Neural cell (in vitro differentiated cells): Measurements from ENCODE around the gene DEDD. TPM values are rescaled to one million over a fixed set of nuclear protein-coding genes. Genes with fewer than 3 reads are reported as not detected.

Experiments used
- H2AFZ ChIP-seq: fragments of 200-600, 300-800 bp; sonication (generic), shearing (Covaris generic); 2 replicates; pipeline ENCODE4 v1.6.0; 2014; ENCODE audit warnings: low read depth, mild to moderate bottlenecking, antibody characterized with exemption, low read length, moderate library complexity
- H3F3A ChIP-seq: fragments of 200-600 bp; shearing (Covaris generic); 2 replicates; pipeline ENCODE4 v1.6.1; 2016; ENCODE audit warnings: mild to moderate bottlenecking, moderate library complexity, mixed read lengths, antibody characterized with exemption, low read length; ENCODE audit not compliant: insufficient read depth, poor library complexity, severe bottlenecking
- H3K27ac ChIP-seq: fragments of 200-600, 300-800 bp; sonication (generic), shearing (Covaris generic); 2 replicates; pipeline ENCODE4 v1.5.1; 2014; ENCODE audit warnings: mild to moderate bottlenecking, low read length, moderate library complexity
- H3K27me3 ChIP-seq: fragments of 300-800, 200-600 bp; sonication (generic), shearing (Covaris generic); 2 replicates; pipeline ENCODE4 v1.6.0; 2014; ENCODE audit warnings: mild to moderate bottlenecking, low read depth, low read length, moderate library complexity; ENCODE audit not compliant: insufficient read depth
- H3K36me3 ChIP-seq: fragments of 300-800, 200-600 bp; sonication (generic), shearing (Covaris generic); 2 replicates; pipeline ENCODE4 v1.5.1; 2014; ENCODE audit warnings: mild to moderate bottlenecking, antibody characterized with exemption, low read length, moderate library complexity; ENCODE audit not compliant: insufficient read depth
- H3K4me2 ChIP-seq: fragments of 300-800, 200-600 bp; sonication (generic), shearing (Covaris generic); 2 replicates; pipeline ENCODE4 v1.6.0; 2014; ENCODE audit warnings: mild to moderate bottlenecking, low read length
- H3K4me3 ChIP-seq: fragments of 300-800, 200-600 bp; sonication (generic), shearing (Covaris generic); 2 replicates; pipeline ENCODE4 v1.5.1; 2014; ENCODE audit warnings: mild to moderate bottlenecking, low read length, moderate library complexity
- H3K79me2 ChIP-seq: fragments of 200-600 bp; shearing (Covaris generic); replicated peaks from 2 replicates; pipeline ENCODE4 v1.6.0; 2014; ENCODE audit warnings: mild to moderate bottlenecking, low read length, moderate library complexity; ENCODE audit not compliant: insufficient read depth
- H3K9ac ChIP-seq: fragments of 300-800, 200-600 bp; sonication (generic), shearing (Covaris generic); 2 replicates; pipeline ENCODE4 v1.6.1; 2016; ENCODE audit warnings: mild to moderate bottlenecking, low read length, mixed read lengths
- H3K9me2 ChIP-seq: fragments of 200-600 bp; shearing (Covaris generic); 2 replicates; pipeline ENCODE4 v1.6.1; 2016; ENCODE audit warnings: mild to moderate bottlenecking, low read length, mixed read lengths; ENCODE audit not compliant: insufficient read depth
- H3K9me3 ChIP-seq: fragments of 200-600, 300-800 bp; sonication (generic), shearing (Covaris generic); 2 replicates; pipeline ENCODE4 v1.6.1; 2016; ENCODE audit warnings: mild to moderate bottlenecking, mixed run types, low read length, moderate library complexity, mixed read lengths
- H4K20me1 ChIP-seq: fragments of 200-600 bp; shearing (Covaris generic); 2 replicates; pipeline ENCODE4 v1.6.1; 2016; ENCODE audit warnings: mild to moderate bottlenecking, mixed run types; ENCODE audit not compliant: insufficient read depth
- EP300 ChIP-seq: fragments of 450-650 bp; conservative IDR thresholded peaks from 2 replicates; pipeline ENCODE4 v1.6.1; 2014; ENCODE audit warnings: antibody characterized with exemption, mild to moderate bottlenecking, moderate library complexity; ENCODE audit not compliant: poor library complexity, severe bottlenecking
- EZH2 ChIP-seq: fragments of 200-600, 300-800 bp; shearing (Covaris generic), sonication (generic); IDR thresholded peaks from 2 replicates; pipeline ENCODE4 v1.6.1; 2014; ENCODE audit warnings: antibody characterized with exemption, low read length, borderline replicate concordance, mild to moderate bottlenecking; ENCODE audit not compliant: insufficient read depth, poor library complexity, severe bottlenecking
- MXI1 ChIP-seq: fragments of 450-650 bp; conservative IDR thresholded peaks from 2 replicates; pipeline ENCODE4 v1.6.1; 2014; ENCODE audit warnings: antibody characterized with exemption, mild to moderate bottlenecking; ENCODE audit not compliant: poor library complexity, severe bottlenecking
- POLR2AphosphoS5 ChIP-seq: IDR thresholded peaks from 2 replicates; pipeline ENCODE4 v1.6.1; 2012
- RAD21 ChIP-seq: fragments of 450-650 bp; conservative IDR thresholded peaks from 2 replicates; pipeline ENCODE4 v1.6.1; 2014; ENCODE audit warnings: antibody characterized with exemption, mild to moderate bottlenecking, moderate library complexity
- SMC3 ChIP-seq: fragments of 450-650 bp; conservative IDR thresholded peaks from 2 replicates; pipeline ENCODE4 v1.6.1; 2014; ENCODE audit warnings: antibody characterized with exemption, mild to moderate bottlenecking, moderate library complexity; ENCODE audit not compliant: poor library complexity
- TAF1 ChIP-seq: IDR thresholded peaks from 2 replicates; pipeline ENCODE4 v1.6.1; 2012; ENCODE audit warnings: low read depth
- polyA plus RNA-seq: library from polyadenylated mRNA; depleted of rRNA; stranded (reverse); fragments of >200 nt; gene quantifications from 2 replicates; pipeline ENCODE4 v1.2.3, GENCODE V29; 2014
- TF ChIP-seq, protein P1 (sequence below): IDR thresholded peaks from 2 replicates; pipeline ENCODE4 v1.6.1; 2012; ENCODE audit warnings: borderline replicate concordance
- TF ChIP-seq, protein P2 (sequence below): fragments of 450-650 bp; IDR thresholded peaks from 2 replicates; pipeline ENCODE4 v1.5.1; 2014; ENCODE audit warnings: antibody characterized with exemption, mild to moderate bottlenecking, moderate library complexity; ENCODE audit not compliant: poor library complexity, severe bottlenecking

DEDD gene
- polyA plus RNA-seq, 1 donor from 2014 or later: 29.6 TPM

DNA sequence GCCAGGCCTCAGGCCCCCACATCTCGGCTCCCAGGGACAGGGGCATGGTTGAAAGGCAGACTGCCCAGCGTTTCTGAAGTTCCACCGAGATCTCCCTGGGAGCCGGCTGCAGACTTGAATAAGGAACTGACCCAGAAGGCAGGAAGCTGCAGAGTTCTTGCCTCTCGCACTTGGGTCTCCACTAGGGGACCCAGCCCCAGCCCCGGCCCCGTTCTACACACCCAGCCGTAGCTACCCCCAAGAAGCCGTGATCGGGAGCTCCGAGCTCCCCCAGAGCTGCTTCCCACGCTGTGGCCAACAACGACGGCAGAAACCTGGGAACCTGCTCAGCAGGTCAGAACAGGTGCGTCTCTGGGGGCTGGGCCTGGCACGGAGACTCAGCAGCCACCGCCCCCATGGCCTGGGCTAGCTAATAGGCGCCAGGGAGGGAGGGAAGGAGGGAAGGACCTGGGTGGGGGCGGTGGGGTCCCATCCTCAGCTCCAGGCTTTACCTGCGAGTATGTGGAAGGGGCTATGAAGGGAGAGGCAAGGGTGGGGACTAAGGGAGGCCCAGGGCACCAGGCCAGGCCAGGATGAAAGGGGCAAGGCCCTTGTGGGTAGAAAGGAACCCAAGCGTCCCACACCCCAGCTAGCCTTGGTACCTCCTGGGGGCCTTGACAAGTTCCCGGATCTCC, 43.1 kb downstream of the DEDD start, which contains the start of gene NECTIN4:
TSS of gene NECTIN4 (minus strand) at position 308 of the 674 bp plus-strand sequence. CDS start at position 46, 262 bp downstream.
- Histone ChIP-seq H2AFZ (no peak within 1 kb of the TSS), H3K36me3 (no peaks in the 10 kb centered on the region)

DNA sequence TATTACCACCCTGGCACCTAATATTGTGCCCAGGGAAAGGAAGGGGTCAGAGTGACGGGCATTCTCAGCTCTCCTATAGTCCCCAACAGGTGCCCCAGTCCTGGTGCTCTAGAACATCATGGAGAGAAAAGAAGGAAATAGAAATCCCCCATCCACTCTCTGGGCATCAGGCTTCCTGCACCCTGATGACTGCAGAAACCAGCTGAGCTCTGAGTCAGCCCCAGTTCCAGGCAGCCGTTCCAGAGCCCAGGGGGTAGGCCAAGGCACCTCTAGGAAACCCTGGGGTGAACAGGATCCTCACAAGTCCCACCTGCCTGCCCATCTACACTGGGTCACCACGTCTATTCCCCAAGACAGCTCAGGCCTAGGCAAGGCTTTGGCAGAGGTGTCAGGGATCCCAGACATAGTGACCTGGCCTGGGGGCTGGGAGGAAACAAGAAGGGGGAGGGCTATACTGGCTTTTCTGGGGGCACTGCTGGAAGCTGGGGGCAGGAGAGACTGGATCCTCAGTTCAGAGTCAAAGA, 43.8 kb downstream of the DEDD start:
- no peak overlapping the region for H2AFZ ChIP-seq
- no peaks in the 10 kb centered on the region for H3K79me2 ChIP-seq
- H4K20me1 ChIP-seq: no peaks in the 10 kb centered on the region
- no peaks in the 10 kb centered on the region for H3K9me2 ChIP-seq
- no peak overlapping the region for H3K9ac ChIP-seq
- H3K4me3 ChIP-seq: no peak overlapping the region
- no peaks in the 10 kb centered on the region for H3F3A ChIP-seq
- H3K27ac ChIP-seq: no peak overlapping the region
- H3K27me3 ChIP-seq: no peaks in the 10 kb centered on the region
- TF ChIP-seq, protein P1, sequence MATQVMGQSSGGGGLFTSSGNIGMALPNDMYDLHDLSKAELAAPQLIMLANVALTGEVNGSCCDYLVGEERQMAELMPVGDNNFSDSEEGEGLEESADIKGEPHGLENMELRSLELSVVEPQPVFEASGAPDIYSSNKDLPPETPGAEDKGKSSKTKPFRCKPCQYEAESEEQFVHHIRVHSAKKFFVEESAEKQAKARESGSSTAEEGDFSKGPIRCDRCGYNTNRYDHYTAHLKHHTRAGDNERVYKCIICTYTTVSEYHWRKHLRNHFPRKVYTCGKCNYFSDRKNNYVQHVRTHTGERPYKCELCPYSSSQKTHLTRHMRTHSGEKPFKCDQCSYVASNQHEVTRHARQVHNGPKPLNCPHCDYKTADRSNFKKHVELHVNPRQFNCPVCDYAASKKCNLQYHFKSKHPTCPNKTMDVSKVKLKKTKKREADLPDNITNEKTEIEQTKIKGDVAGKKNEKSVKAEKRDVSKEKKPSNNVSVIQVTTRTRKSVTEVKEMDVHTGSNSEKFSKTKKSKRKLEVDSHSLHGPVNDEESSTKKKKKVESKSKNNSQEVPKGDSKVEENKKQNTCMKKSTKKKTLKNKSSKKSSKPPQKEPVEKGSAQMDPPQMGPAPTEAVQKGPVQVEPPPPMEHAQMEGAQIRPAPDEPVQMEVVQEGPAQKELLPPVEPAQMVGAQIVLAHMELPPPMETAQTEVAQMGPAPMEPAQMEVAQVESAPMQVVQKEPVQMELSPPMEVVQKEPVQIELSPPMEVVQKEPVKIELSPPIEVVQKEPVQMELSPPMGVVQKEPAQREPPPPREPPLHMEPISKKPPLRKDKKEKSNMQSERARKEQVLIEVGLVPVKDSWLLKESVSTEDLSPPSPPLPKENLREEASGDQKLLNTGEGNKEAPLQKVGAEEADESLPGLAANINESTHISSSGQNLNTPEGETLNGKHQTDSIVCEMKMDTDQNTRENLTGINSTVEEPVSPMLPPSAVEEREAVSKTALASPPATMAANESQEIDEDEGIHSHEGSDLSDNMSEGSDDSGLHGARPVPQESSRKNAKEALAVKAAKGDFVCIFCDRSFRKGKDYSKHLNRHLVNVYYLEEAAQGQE: no peak
- TF ChIP-seq, protein P2, sequence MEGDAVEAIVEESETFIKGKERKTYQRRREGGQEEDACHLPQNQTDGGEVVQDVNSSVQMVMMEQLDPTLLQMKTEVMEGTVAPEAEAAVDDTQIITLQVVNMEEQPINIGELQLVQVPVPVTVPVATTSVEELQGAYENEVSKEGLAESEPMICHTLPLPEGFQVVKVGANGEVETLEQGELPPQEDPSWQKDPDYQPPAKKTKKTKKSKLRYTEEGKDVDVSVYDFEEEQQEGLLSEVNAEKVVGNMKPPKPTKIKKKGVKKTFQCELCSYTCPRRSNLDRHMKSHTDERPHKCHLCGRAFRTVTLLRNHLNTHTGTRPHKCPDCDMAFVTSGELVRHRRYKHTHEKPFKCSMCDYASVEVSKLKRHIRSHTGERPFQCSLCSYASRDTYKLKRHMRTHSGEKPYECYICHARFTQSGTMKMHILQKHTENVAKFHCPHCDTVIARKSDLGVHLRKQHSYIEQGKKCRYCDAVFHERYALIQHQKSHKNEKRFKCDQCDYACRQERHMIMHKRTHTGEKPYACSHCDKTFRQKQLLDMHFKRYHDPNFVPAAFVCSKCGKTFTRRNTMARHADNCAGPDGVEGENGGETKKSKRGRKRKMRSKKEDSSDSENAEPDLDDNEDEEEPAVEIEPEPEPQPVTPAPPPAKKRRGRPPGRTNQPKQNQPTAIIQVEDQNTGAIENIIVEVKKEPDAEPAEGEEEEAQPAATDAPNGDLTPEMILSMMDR: no peak
- no peak for TF ChIP-seq POLR2AphosphoS5
- no peak for TF ChIP-seq MXI1
- H3K36me3 ChIP-seq: no peaks in the 10 kb centered on the region
- H3K9me3 ChIP-seq: no peaks in the 10 kb centered on the region
- no peak overlapping the region for H3K4me2 ChIP-seq

More for the DNA sequence above, 43.1 kb downstream of the DEDD start, which contains the start of gene NECTIN4:
- Histone ChIP-seq H3K4me3 (no peak within 1 kb of the TSS), H3K79me2 (no peaks in the 10 kb centered on the region), H4K20me1 (no peaks in the 10 kb centered on the region), H3F3A (no peaks in the 10 kb centered on the region), H3K9me2 (no peaks in the 10 kb centered on the region), H3K9ac (no peak within 1 kb of the TSS), H3K27ac (no peak within 1 kb of the TSS), H3K27me3 (no peaks in the 10 kb centered on the region), H3K9me3 (no peaks in the 10 kb centered on the region), H3K4me2 (no peak within 1 kb of the TSS)
- TF ChIP-seq TAF1 (no peak), EP300 (no peak), POLR2AphosphoS5 (no peak), RAD21 (no peak), SMC3 (no peak), MXI1 (no peak), EZH2 (no peak)
- TF ChIP-seq, protein P1: no peak
- TF ChIP-seq, protein P2: no peak
